GM12891 (cell line): ENCODE data around the gene PLBD2.

Experiments
- PAX5 ChIP-seq: IDR thresholded peaks from 2 replicates; pipeline ENCODE4 v1.6.1; 2011; ENCODE audit warnings: low read length, moderate library complexity, mild to moderate bottlenecking; ENCODE audit not compliant: insufficient read depth, severe bottlenecking
- POLR2A ChIP-seq: IDR thresholded peaks from 2 replicates; pipeline ENCODE4 v1.6.1; 2011; ENCODE audit warnings: low read depth, low read length, control low read depth
- POLR2AphosphoS5 ChIP-seq: IDR thresholded peaks from 2 replicates; pipeline ENCODE4 v1.6.1; 2011; ENCODE audit warnings: low read depth, low read length, control low read depth
- SPI1 ChIP-seq: IDR thresholded peaks from 2 replicates; pipeline ENCODE4 v1.6.1; 2011; ENCODE audit warnings: low read depth, low read length, control low read depth
- TAF1 ChIP-seq: IDR thresholded peaks from 2 replicates; pipeline ENCODE4 v1.6.1; 2011; ENCODE audit warnings: low read depth, low read length, control low read depth

DNA sequence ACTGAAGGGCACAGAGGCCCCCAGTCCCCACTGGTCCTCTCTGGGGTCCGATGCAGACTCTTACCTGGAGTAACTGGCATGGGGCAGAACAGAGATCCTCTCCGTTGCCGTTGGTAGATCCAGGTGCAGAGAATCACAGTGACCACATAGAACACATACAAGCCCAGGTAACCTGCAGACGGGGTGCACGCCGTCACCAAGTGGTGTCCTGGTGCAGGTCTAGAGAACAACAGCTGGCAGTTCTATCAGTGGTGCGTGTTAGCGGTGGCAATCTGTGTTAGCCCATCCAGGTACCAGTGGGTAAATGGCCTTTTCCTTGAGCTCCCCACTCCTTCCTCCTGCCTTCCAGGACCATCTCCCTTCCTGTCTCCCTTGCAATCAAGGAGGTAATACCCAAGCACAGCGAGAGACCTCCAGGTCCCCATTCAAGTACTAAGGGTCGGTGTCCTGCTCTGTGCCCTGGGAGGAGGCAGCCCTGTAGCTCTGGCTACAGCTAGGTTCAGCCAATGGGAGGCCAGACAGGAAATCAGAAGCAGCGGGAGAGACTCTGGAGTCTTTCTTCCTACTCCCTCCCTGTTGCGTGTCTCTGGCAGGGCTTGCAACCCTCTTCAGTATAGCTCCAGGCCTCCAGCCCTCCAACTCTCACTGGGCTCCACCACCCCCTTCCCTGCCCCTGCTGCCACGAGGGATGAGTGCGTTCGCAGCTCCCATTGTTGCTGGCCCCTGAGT is 39.3 kb upstream of the PLBD2 start:
- TF ChIP-seq POLR2AphosphoS5, result no peak
- no peak for TF ChIP-seq POLR2A
- TF ChIP-seq TAF1, result no peak
- no peak for TF ChIP-seq PAX5
- no peak for TF ChIP-seq SPI1
